GM12891 (cell line): Measurements from ENCODE around the gene RARA.
A peak's percentile ranks its signal among the peaks of the same experiment; 100 is the strongest.
"Not testable (repeated sequence)": the region's sequence is repeated elsewhere in the genome, so short reads cannot be mapped to it uniquely, and the experiment has no call there.

Experiments used
- DNase-seq: peaks from one replicate; pipeline ENCODE4 v3.0.0; 2011; ENCODE audit warnings: low spot score; ENCODE audit not compliant: insufficient read length
- FAIRE-seq: peaks from 2 replicates; lab custom pipeline; 2011; peaks lifted over from hg19 to GRCh38; lab: Jason Lieb, UNC
- PAX5 ChIP-seq: IDR thresholded peaks from 2 replicates; pipeline ENCODE4 v1.6.1; 2011; ENCODE audit warnings: low read length, moderate library complexity, mild to moderate bottlenecking; ENCODE audit not compliant: insufficient read depth, severe bottlenecking
- POLR2A ChIP-seq: IDR thresholded peaks from 2 replicates; pipeline ENCODE4 v1.6.1; 2011; ENCODE audit warnings: low read depth, low read length, control low read depth
- POLR2AphosphoS5 ChIP-seq: IDR thresholded peaks from 2 replicates; pipeline ENCODE4 v1.6.1; 2011; ENCODE audit warnings: low read depth, low read length, control low read depth
- POU2F2 ChIP-seq: IDR thresholded peaks from 2 replicates; pipeline ENCODE4 v1.6.1; 2011; ENCODE audit warnings: low read depth, mild to moderate bottlenecking, control low read depth, low read length, moderate library complexity
- SPI1 ChIP-seq: IDR thresholded peaks from 2 replicates; pipeline ENCODE4 v1.6.1; 2011; ENCODE audit warnings: low read depth, low read length, control low read depth
- TAF1 ChIP-seq: IDR thresholded peaks from 2 replicates; pipeline ENCODE4 v1.6.1; 2011; ENCODE audit warnings: low read depth, low read length, control low read depth

RARA gene

DNA sequence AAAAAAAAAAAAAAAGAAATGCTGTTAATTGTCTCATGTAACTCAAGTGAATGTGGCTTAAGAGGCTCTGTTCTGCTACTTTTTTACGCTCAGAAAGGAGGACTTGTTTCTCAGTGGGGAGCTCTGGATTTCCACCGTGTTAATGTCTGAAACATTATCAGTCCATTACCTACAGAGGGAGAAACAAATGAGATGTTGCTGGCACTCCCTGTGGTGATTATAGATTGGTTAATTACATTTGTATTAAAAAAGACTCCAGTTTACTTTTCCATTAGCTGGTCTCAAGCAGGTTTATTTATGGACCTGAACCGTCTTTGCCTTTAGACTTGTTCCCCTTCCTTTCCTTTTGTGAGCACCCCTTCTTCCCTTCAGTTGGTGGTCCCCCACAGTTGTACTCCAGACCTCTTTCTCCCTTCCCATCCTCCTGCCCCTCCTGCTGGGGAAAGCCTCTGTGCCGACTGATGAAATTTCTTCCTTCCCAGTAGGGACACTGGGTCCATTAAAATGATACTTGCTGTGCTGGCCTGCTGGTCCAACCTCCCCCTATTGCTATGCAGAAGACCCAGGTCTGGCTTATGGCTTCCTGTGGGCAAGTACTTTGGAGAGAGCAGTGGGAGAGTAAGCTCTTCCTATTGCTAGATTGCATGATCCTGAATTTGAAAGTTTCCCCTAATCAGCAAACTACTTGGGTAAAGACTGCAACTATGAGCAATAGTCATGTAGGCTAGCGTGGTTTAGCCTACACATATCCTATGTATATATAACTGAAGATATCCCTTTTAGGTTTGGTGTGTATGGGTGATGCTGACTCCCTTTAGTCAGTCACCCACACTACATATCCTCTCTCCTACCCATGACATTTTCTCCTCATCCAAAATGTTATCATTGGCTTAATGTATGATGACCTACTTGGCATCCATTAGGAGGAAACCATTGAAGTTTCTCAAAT is 13.2 kb upstream of the RARA start:
- DNase-seq, result no peak
- TF ChIP-seq POLR2AphosphoS5 (no peak), TAF1 (no peak), POU2F2 (no peak), POLR2A (no peak), SPI1 (no peak), PAX5 (no peak)
- no peak for FAIRE-seq

GRCh38 chr17:40297511-40297910 is 11.5 kb upstream of the RARA start:
- FAIRE-seq (no peak), DNase-seq (no peak)
- no peak for TF ChIP-seq SPI1
- no peak for TF ChIP-seq POLR2A
- TF ChIP-seq POLR2AphosphoS5, result no peak
- TF ChIP-seq PAX5, result no peak
- no peak for TF ChIP-seq TAF1
- no peak for TF ChIP-seq POU2F2

GRCh38 chr17:40298726-40299125 is 10.3 kb upstream of the RARA start:
- FAIRE-seq (no peak), DNase-seq (no peak)
- TF ChIP-seq PAX5, result no peak
- no peak for TF ChIP-seq POLR2AphosphoS5
- no peak for TF ChIP-seq SPI1
- TF ChIP-seq TAF1, result no peak
- TF ChIP-seq POLR2A, result no peak

DNA sequence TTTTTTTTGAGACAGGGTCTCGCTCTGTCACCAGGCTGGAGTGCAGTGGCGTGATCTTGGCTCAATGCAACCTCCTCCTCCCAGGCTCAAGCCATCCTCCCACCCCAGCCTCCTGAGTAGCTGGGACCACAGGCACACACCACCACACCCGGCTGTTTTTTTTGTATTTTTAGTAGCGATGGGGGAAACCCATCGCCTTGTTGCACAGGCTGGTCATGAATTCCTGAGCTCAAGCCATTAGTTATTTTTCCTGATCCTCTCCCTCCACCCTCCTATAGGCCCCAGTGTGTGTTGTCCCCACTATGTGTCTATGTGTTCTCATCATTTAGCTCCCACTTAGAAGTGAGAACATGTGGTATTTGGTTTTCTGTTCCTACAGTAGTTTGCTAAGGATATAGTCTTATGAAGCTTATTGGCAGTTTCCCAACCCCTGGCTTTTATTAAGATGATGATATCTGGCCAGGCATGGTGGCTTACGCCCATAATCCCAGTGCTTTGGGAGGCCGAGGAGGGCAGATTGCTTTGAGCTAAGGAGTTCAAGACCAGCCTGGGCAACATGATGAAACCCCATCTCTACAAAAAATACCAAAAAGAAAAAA is 9.7 kb upstream of the RARA start:
- not testable (repeated sequence) for FAIRE-seq, DNase-seq

GRCh38 chr17:40301315-40301714 is 7.7 kb upstream of the RARA start:
- TF ChIP-seq POU2F2 (no peak), POLR2AphosphoS5 (no peak), TAF1 (no peak), POLR2A (no peak), SPI1 (no peak), PAX5 (no peak)
- DNase-seq (no peak), FAIRE-seq (no peak)

- TF ChIP-seq PAX5, result no peak
- 0 out of 2 replicates have a peak, but pooled peaks have one; percentile 2 for TF ChIP-seq POLR2A
- no peak for TF ChIP-seq POU2F2
- TF ChIP-seq POLR2AphosphoS5, result no peak
- TF ChIP-seq SPI1, result no peak
- no peak for TF ChIP-seq TAF1
- FAIRE-seq, result peak; percentile 47
- DNase-seq, result no peak
These were observed 5.8 kb upstream of the RARA start for GRCh38 chr17:40303009-40303657.

DNA sequence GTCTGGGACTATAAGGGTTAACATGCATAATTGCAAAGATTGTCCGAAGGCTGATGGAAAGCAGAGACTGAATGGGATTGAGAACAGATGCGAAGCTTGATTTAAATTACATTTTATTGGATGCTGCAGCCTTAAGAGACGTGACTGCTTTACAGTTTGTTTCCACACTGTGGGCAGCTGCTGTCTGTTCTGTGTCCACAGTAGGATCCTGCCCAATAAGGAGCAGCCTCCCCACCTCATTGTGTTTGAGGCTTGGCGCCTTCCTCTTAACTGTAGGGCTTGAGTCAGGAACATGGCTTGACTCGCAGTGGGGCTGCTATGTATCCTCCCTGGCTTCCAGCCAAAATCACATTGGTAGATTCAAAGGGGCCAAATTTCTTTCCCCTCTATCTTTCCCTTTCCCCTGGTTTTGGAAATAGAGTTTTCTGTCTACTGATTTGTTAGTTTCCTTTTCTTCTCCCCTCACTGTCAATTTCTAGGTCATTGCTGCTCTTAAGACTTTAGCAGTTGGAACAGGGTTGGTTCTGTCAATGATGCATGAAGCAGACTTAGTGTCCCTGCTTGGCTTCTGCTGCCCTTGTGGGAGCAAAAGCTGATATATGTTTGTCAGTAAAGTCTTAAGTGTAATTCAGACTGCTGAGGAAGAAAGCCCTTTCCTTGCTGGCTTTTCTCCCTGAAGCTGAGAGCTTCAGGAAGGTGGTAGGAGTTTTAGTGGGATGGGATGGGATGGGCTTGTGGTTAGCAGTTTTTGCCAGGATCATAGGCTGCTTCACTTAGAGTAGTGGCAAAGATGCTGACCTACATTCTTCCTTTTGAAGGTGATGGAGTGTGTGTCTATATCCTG is 5.0 kb upstream of the RARA start:
- DNase-seq (no peak), FAIRE-seq (no peak)
- no peak for TF ChIP-seq POLR2A
- no peak for TF ChIP-seq SPI1
- TF ChIP-seq TAF1, result no peak
- no peak for TF ChIP-seq POU2F2
- no peak for TF ChIP-seq POLR2AphosphoS5
- no peak for TF ChIP-seq PAX5

- not testable (repeated sequence) for DNase-seq, FAIRE-seq
These were observed 4.5 kb upstream of the RARA start for GRCh38 chr17:40304552-40304863.

DNA sequence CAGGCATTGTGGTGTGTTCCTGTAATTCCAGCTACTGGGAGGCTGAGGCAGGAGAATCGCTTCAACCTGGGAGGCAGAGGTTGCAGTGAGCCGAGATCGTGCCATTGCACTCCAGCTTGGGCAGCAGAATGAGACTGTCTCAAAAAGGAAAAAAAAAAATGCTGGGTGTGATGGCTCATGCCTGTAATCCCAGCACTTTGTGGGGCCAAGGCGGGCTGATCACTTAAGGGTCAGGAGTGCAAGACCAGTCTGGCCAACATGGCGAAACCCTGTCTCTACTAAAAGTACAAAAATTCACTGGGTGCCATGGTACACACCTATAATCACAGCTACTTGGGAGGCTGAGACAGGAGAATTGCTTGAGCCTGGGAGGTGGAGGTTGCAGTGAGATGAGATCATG is 4.1 kb upstream of the RARA start:
- DNase-seq, FAIRE-seq: not testable (repeated sequence)

DNA sequence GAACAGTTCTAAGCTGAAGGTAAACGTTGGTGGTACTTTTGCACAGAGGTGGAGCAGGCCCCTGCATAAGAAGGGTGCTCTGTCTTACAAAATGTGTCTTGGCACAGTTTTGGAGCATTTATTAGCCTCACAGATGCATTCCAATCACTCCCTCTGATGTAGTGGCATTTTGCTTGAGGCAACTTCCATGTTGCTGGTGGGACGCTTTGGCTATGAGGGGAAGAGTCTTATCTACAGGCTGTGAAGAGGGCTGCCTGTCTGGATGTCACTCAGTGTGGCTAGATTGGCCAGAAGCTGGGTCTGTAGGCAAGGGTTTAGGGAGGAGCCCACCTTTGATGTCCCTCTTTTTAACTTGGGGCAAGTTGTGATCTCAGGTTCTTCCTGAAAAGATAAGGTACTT is 2.6 kb upstream of the RARA start:
- no peak for TF ChIP-seq PAX5
- no peak for TF ChIP-seq POLR2A
- FAIRE-seq (no peak), DNase-seq (no peak)
